GM18519 (cell line): ENCODE data around the gene SRCAP.
"Not testable (repeated sequence)": the region's sequence is repeated elsewhere in the genome, so short reads cannot be mapped to it uniquely, and the experiment has no call there.

Experiments
- ATAC-seq: cut with Tn5 transposase; IDR thresholded peaks from one replicate; pipeline ENCODE4 v1.9.1; 2021; ENCODE audit warnings: mild to moderate bottlenecking, moderate library complexity; ENCODE audit not compliant: unreplicated experiment, low FRiP score

SRCAP gene

GRCh38 chr16:30697264-30698138, 1.5 kb upstream of the SRCAP start:
- ATAC-seq: peak; percentile 68

DNA sequence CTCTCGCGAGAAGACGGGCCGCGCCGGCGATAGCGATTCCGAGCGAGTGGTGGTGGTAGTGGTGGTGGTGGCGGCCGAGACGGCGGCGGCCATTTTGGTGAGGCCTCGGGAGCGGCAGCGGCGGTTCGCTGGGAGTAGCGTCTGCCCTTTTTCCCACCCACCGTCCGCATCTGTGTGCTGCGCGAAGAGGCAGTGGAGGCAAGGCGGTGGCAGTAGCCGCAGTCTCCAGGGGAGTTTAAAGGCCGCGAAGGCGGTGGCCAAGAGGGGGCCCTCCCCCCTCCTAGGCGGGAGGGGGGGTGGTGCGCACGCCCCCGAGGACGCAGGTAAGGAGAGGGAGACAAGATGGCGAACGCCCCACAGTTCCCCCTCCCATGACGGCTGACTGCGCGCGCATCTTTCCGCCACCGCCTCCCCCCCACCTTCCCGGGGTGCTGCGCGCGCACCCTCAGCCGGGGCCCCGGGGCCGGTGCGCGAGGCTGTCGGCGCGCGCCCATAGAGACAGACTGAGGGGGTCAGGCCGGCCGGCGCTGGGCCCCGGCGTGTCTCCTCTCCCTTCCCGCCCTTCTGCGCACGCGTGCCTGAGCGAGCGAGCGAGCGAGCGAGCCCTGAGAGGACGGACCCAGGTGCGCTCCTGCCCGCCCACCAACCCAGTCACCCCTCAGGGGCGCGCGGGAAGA, 694 bp upstream of the SRCAP start:
- ATAC-seq: peak; percentile 34

DNA sequence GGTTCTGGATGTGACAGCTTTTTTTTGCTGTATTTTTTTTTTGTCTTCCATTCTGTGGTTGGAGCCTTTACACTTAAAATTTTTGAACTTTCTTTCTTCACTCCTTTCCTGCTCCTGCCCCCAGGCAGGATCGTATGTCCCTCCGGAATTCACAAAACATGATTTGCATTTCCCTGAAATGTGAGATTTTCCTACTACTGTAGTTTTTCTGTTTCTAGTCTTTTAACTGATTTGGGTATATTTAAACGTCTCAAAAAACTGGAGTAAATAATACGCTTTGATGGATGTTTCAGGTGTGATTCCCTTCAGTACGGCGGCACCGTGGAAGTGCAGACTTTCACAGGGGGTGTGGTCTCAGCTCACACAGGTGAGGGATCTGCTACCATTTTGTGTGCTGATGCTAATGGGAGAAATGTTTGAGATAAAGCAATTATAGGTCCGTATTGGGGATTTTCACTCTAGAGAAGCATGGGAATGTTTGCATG, 686 bp downstream of the SRCAP start:
- ATAC-seq: no peak

DNA sequence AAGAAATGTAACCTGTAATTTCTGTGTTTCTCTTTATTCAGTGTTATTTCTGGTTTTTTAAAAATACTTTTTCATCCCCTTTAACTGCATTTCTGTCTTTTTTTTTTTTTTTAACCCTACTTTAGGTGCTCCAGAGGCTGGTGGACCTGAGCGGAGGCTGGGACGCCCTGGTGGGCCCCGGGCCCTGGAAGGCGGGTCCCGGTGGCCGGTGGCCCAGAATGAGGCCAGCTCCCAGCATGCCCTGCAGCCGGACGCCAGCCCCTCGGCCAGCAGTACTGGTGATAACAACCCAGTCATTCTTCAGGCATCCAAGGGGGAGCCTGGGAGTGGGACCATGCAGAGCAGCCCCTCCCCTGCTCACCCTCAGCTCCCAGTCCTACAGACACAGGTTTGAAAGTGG, 1.5 kb downstream of the SRCAP start:
- no peak for ATAC-seq

DNA sequence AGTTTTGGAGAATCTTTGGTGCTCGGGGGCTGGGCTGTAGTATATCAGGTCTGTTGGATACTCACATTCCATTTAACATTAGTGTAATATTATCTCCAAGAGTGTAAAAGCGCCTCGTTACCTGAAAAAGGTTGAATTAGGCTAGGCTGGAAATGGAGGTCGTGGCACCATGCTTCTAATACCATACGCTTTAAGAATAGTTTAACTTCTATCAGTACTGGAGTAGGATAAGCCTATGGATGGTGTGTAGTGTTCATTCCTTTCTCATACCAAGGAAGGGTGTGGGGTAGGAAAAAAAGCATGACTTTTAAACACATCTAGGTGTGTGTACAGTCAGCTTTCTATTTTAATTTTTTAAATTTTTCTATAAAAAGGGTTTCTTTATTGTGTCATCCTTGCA, 2.0 kb downstream of the SRCAP start:
- ATAC-seq: no peak

GRCh38 chr16:30703071-30703470, 4.1 kb downstream of the SRCAP start:
- not testable (repeated sequence) for ATAC-seq

DNA sequence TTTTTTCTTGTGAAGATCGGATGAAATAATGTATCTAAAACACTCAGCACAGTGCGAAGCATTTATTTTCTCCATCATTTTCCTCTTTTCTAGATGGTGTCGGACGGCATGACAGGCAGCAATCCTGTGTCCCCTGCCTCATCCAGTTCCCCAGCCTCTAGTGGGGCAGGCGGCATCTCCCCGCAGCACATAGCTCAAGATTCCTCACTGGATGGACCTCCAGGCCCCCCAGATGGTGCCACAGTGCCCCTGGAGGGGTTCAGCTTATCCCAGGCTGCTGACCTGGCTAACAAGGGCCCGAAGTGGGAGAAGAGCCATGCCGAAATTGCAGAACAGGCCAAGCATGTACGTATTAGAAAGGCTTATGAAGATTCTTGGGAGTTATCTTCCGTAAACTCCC, 5.0 kb downstream of the SRCAP start:
- no peak for ATAC-seq

DNA sequence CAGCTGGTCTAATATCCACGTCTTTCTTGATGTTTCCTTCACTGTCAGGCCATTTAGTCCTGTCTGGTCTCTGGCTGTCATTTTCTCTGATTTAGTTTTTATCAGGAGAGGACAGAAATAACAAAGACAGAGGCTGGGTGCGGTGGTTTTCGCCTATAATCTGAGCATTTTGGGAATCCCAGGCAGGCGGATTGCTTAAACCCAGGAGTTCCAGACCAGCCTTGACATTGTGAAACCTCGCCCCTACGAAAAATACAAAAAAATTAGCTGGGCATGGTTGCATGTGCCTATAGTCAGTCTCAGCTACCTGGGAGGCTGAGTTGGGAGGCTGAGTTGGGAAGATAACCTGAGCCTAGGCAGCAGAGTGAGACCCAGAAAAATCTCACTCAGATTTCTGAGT, 7.1 kb downstream of the SRCAP start:
- ATAC-seq: no peak

GRCh38 chr16:30710971-30711370, 12.0 kb downstream of the SRCAP start:
- no peak for ATAC-seq

- no peak for ATAC-seq
Measured at GRCh38 chr16:30711712-30712111, 12.7 kb downstream of the SRCAP start.

- no peak for ATAC-seq
Measured at GRCh38 chr16:30715750-30716445, 16.9 kb downstream of the SRCAP start.

DNA sequence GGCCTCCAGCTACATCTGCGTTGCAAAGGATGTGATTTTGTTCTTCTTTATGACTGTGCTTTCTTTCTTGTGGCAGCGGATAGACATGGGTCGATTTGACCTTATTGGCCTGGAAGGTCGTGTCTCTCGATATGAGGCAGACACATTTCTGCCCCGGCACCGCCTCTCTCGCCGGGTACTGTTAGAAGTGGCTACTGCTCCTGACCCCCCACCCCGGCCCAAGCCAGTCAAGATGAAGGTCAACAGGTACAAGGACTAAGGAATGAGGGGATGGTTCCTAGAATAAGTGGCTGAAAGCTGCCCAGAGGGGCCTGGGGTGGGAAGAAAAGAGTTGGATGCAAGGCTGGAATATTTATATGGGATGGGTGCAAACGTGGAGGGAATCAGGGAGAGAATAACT, 21.1 kb downstream of the SRCAP start:
- no peak for ATAC-seq

- no peak for ATAC-seq
Measured at GRCh38 chr16:30720694-30721093, 21.7 kb downstream of the SRCAP start.

- no peak for ATAC-seq
Measured at GRCh38 chr16:30721167-30721566, 22.2 kb downstream of the SRCAP start.

DNA sequence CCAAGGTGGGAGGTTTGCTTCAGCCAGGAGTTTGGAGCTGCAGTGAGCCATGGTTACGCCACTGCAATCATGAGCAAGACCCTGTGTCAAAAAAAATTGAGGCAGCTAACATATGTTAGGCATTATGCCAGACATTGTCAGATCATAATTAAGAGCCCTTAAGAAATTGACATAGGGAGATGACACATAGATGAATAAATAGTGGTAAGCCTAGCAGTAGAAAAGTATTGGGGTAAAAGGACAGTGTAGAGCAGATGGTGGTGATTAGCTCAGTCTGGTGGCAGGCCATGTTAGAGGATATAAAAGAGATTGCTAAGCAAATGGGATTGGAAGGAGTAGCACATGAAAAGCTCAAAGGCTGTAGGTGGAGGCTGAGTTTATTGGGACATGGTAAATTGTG, 22.6 kb downstream of the SRCAP start:
- no peak for ATAC-seq

DNA sequence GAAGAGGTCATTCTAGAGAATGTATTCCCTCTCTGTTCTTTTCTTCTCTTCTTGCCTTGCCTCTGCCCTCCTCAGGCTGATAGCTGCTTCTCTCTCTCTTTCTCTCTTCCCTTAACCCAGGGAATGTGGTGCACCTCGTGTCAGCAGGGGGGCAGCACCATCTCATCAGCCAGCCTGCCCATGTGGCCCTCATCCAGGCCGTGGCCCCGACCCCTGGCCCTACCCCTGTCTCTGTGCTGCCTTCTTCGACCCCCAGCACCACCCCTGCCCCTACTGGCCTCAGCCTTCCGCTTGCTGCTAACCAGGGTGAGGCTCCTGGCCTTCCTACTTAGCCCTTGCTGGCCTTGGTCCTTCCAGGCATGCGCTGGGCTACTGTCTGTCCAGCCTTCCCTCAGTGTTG, 23.5 kb downstream of the SRCAP start:
- no peak for ATAC-seq

DNA sequence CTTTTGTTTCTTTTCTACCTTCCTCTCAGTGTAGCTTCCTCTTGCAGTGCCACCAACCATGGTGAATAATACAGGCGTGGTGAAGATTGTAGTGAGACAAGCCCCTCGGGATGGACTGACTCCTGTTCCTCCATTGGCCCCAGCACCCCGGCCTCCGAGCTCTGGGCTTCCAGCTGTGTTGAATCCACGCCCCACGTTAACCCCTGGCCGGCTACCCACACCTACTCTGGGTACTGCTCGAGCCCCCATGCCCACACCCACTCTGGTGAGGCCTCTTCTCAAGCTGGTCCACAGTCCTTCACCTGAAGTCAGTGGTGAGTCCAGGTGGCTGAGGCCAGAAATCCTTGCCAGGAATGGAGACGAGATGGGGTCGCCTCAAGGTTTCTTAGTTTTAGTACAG, 23.9 kb downstream of the SRCAP start:
- no peak for ATAC-seq

DNA sequence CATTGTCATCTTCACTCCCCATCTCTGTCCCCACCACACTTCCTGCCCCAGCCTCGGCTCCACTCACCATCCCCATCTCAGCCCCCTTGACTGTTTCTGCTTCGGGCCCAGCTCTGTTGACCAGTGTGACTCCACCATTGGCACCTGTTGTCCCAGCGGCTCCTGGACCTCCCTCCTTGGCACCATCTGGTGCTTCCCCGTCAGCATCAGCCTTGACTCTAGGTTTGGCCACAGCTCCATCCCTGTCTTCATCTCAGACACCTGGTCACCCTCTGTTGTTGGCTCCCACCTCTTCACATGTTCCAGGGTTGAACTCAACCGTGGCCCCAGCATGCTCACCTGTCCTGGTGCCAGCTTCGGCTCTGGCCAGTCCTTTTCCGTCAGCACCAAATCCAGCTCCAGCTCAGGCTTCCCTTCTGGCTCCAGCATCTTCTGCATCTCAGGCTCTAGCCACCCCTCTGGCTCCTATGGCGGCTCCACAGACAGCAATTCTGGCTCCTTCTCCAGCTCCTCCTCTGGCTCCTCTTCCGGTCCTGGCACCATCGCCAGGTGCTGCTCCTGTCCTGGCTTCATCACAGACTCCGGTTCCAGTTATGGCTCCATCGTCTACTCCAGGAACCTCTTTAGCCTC, 24.9 kb downstream of the SRCAP start:
- no peak for ATAC-seq

DNA sequence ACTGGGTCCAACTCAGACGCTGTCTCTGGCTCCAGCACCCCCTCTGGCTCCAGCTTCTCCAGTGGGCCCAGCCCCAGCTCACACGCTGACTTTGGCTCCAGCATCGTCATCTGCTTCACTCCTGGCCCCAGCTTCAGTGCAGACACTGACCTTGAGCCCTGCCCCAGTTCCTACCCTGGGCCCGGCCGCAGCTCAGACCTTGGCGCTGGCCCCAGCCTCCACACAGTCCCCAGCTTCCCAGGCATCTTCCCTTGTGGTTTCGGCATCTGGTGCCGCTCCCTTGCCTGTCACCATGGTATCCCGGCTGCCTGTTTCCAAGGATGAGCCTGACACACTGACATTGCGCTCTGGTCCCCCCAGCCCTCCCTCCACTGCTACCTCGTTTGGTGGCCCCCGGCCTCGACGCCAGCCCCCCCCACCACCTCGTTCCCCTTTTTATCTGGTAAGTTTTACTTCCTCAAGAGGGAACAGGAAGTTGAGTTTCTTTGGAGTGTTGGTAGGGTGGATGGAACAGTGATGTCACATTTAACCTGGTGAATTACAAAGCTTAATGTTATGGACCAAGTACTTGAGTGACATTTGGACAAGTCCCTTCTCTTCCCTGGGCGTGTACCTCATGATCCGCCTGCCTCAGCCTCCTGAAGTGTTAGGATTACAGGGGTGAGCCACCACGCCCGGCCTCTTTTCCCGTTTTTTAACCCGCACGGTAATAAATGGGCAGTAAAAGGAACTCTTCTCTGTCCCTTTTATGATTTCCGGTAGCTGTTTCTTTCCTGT, 25.9 kb downstream of the SRCAP start:
- no peak for ATAC-seq

DNA sequence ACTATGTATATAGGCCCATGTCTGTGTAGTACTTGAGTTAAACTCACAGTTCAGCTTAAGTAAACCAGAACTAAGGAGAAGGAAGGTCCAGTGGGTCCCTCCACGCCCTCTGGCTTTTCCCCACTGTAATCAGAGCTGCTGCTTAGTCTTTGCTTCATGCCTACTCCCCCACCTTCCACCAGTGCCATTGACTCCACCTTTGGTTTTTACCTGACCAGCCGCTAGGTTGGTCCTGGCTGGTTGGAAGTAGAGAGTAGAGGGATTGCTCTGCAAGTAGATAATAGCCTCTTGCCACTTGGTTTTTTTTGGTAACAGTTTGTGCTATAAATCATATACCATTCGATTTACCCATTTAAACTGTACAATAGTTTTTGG, 26.4 kb downstream of the SRCAP start:
- ATAC-seq: no peak
